Gastroesophageal sphincter (tissue), 3 donors: Measurements from ENCODE around the gene ZNF483.

Experiments used
- EP300 ChIP-seq: sonication (generic); formaldehyde crosslinking; IDR thresholded peaks from one replicate; pipeline ENCODE4 v1.6.1; 2017; ENCODE audit warnings: antibody characterized with exemption, mild to moderate bottlenecking
- TF ChIP-seq, protein P1 (sequence below), 4 experiments: fragments of 200-600 bp in 2 of 4; fragments of 450-650 bp in 2 of 4; sonication (generic) in 1 of 4; IDR thresholded peaks; one replicate each; pipeline ENCODE4 v1.5.1; 2017 to 2019; ENCODE audit warnings: antibody characterized with exemption in 4 of 4, mild to moderate bottlenecking in 2 of 4, moderate library complexity in 2 of 4

DNA sequence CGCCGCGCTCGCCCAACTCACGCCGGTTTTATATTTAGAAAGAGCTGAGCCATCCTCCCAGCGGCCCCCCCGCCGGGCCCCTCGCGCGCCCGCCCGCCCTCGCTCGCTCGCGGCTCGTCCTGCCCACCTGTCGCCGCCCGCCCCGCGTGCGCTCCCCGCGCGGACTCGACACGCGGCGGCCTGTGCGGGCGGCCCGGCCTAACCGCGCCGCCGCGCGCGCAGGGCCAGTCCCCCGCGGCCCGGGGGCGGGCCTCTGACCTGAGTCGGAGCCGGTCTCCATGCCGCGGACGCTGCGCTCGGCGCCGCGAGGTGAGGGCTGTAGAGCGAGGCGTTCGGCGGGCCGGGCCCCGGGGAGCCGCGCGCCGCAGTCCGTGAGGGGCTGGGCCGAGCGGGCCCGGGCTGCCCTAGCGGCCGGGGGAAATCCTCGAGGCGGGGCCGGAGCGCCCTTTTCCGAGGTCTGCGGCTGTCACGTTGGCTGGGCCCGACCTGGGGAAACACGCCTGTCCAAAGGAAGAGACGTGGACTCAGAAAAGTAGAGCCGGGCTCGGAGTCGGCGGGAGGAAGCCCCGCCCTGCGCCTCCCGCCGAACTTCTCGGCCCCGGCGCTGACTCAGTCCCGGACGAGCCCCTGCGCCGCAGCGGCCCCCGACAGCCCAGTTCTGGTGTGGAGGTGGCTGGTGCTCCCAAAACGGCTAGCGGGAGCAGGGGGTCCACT, 41.0 kb upstream of the ZNF483 start, which contains the start of gene ECPAS:
- TF ChIP-seq, protein P1, sequence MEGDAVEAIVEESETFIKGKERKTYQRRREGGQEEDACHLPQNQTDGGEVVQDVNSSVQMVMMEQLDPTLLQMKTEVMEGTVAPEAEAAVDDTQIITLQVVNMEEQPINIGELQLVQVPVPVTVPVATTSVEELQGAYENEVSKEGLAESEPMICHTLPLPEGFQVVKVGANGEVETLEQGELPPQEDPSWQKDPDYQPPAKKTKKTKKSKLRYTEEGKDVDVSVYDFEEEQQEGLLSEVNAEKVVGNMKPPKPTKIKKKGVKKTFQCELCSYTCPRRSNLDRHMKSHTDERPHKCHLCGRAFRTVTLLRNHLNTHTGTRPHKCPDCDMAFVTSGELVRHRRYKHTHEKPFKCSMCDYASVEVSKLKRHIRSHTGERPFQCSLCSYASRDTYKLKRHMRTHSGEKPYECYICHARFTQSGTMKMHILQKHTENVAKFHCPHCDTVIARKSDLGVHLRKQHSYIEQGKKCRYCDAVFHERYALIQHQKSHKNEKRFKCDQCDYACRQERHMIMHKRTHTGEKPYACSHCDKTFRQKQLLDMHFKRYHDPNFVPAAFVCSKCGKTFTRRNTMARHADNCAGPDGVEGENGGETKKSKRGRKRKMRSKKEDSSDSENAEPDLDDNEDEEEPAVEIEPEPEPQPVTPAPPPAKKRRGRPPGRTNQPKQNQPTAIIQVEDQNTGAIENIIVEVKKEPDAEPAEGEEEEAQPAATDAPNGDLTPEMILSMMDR (IDR thresholded peaks at IDR 0.05) = peak in 2 of 4 experiments; percentile 16 to 32
- no peak for TF ChIP-seq EP300
